GM18861 (cell line): ENCODE measurements around the gene LLGL1.

Experiments
- ATAC-seq: cut with Tn5 transposase; IDR thresholded peaks from one replicate; pipeline ENCODE4 v1.9.1; 2021; ENCODE audit not compliant: unreplicated experiment

Gene LLGL1

DNA sequence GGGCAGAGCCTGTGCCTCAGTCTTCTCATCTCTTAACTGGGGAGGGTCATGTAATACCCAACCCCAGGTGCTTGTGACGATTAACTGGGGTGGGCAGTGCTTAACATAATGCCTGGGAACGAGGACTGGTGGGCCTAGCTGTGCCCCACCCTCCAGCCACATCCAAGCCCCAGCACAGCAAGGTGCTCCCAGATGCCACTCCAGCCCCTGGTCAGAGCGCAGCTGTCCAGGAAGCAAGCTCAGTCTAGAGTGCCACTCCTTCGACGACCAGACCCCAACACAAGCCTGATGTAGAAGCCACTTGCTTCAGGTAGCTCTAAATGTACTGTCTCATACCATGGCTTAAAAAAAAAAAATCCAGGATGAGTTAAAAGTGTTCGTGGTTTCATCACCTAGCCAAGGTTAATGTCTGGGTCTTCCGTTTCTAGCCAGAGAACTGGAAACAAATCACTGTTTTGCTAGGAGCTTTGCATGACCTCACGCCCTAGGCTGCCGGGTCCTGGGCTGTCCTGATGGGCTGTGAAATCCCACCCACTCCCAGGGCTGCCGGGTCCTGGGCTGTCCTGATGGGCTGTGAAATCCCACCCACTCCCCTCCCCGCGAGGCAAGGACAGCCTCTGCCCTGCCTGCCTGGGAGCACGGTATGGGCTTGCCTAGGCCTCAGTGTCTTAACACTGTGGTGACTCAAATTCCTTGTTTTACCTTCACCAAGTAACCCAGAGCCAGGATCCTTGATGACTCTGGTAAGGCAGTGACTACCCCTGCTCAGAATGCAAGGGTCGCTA, 42.7 kb downstream of the LLGL1 start:
- no peak for ATAC-seq

GRCh38 chr17:18270046-18270931, 44.9 kb downstream of the LLGL1 start:
- ATAC-seq, result no peak

GRCh38 chr17:18277076-18277475, 51.6 kb downstream of the LLGL1 start:
- ATAC-seq, result no peak

GRCh38 chr17:18278867-18279266, 53.4 kb downstream of the LLGL1 start:
- ATAC-seq, result no peak

- no peak for ATAC-seq
Observed at GRCh38 chr17:18280249-18280648, 54.8 kb downstream of the LLGL1 start.

DNA sequence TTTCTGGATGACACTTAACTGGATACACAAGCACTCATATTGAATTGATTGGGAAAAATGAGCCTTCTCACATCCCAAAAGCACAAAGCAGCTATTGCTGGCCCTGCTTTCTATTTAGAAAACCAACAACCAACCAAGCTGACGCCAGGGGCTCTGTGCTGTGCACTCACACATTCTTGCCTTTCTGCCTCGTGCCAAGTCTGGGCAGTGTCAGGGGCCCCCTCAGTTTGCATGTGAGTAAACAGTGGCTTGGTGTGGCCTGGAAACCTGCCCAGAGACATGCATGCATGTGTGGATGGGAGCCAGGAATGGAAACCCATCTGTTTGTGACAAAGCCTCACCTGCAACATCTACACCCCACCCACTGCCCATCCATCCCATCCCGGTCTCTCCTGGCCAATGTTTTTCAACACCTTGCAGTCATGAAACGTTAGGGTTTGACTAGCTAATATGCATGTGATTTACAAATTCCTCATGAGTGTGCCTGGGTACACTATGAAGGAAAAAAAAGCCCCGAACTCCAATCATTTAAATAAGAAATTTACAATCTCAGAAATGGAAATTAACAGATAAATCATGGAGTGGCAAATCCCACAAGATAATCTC, 55.4 kb downstream of the LLGL1 start:
- no peak for ATAC-seq

- no peak for ATAC-seq
Observed at GRCh38 chr17:18281788-18282187, 56.4 kb downstream of the LLGL1 start.

DNA sequence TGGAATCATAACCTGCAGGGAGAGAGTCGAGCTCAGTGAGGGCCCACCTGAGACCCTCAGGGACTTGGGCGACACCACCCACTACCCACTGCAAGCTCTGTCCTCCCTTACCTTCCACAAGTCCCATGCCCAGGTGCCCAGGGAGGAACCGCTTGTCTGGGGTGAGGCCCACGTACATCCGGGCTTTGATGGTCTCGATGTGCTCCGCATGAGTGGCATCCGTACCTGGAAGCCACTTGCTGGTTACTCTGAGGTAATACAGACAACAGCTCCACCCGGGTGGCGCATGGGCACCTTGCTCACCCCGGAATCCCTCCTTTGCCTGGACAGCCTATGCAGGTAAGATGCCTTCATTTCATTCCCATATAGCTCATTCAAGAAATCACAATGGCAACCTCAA, 59.9 kb downstream of the LLGL1 start:
- no peak for ATAC-seq

- ATAC-seq, result no peak
Observed at GRCh38 chr17:18291718-18292540, 66.5 kb downstream of the LLGL1 start.
